Fibroblast of lung (primary cell): ENCODE data around the gene ATXN1.

Experiments
- EZH2 ChIP-seq: IDR thresholded peaks from 2 replicates; pipeline ENCODE4 v1.5.1; 2012; ENCODE audit warnings: low read length, control low read depth, mild to moderate bottlenecking; ENCODE audit errors: missing control alignments
- TF ChIP-seq, protein P1 (sequence below), 2 donors: IDR thresholded peaks in 1 of 2; conservative IDR thresholded peaks in 1 of 2; 1 replicate in 1 of 2; 2 replicates in 1 of 2; pipeline ENCODE4 v1.5.1; 2011 to 2012; ENCODE audit warnings: low read length in 2 of 2, control low read depth in 1 of 2, inconsistent platforms in 1 of 2, low read depth in 1 of 2, mild to moderate bottlenecking in 1 of 2

DNA sequence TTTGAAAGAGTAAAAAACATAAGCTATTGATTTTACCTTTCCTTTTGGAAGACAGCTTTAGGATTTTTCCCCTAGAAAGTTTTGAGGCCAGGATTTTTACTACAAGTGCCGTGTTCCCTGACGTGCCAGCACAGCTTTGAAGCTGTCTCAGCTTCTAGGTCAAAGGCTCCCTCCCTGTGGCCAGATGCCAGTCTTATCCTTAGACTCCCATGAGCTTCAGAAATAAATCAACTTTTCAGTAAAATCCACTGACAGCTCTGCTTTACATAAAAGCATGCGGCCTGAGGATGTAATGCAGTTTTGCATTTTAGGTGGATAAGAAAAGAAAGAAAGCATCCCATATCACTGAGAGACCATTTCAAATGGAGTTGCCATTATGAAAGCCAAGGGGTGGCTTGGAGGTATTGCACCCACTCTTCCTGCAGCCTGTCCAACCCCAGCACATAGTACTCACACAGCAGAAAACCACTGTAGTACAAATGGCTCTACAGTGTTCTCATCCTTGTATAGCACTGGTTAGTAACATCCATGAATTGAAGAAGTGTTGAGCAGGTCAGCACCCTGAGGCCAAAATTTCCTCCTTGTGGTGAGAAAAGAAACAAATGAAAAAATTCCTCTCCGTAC lies 15.2 kb upstream of the ATXN1 start:
- TF ChIP-seq, protein P1, sequence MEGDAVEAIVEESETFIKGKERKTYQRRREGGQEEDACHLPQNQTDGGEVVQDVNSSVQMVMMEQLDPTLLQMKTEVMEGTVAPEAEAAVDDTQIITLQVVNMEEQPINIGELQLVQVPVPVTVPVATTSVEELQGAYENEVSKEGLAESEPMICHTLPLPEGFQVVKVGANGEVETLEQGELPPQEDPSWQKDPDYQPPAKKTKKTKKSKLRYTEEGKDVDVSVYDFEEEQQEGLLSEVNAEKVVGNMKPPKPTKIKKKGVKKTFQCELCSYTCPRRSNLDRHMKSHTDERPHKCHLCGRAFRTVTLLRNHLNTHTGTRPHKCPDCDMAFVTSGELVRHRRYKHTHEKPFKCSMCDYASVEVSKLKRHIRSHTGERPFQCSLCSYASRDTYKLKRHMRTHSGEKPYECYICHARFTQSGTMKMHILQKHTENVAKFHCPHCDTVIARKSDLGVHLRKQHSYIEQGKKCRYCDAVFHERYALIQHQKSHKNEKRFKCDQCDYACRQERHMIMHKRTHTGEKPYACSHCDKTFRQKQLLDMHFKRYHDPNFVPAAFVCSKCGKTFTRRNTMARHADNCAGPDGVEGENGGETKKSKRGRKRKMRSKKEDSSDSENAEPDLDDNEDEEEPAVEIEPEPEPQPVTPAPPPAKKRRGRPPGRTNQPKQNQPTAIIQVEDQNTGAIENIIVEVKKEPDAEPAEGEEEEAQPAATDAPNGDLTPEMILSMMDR (conservative IDR thresholded peaks at IDR 0.05 in 1 of 2, IDR thresholded peaks at IDR 0.05 in 1 of 2; ENCODE audit: low read depth in 1 of 2, low read length in 2 of 2), result peak; percentile 25 to 31
- TF ChIP-seq EZH2, result no peak
